Liver (tissue), 9 donors: ENCODE data around the gene PLCB3. TPM values are rescaled to one million over a fixed set of nuclear protein-coding genes. Genes with fewer than 3 reads are reported as not detected.

ENCODE experiments used
- DNase-seq: peaks from one replicate; pipeline ENCODE4 v3.0.0-alpha.2; 2017; ENCODE audit warnings: low spot score
- H3K27ac ChIP-seq, 2 donors: one replicate each; pipeline ENCODE4 v1.7.0; 2013; ENCODE audit warnings: inconsistent platforms in 2 of 2, low read length in 2 of 2, control low read depth in 1 of 2, low read depth in 1 of 2, mild to moderate bottlenecking in 1 of 2
- H3K27me3 ChIP-seq, 4 donors: one replicate each; pipeline versions ENCODE4 v1.6.1 to v1.7.0; 2013; ENCODE audit warnings: low read length in 3 of 4, inconsistent platforms in 1 of 4, mild to moderate bottlenecking in 1 of 4, moderate library complexity in 1 of 4; ENCODE audit not compliant: control insufficient read depth in 4 of 4, insufficient read depth in 4 of 4
- H3K36me3 ChIP-seq, 4 donors: one replicate each; pipeline versions ENCODE4 v1.6.1 to v1.7.0; 2013; ENCODE audit warnings: low read length in 3 of 4, mild to moderate bottlenecking in 3 of 4, low read depth in 1 of 4, moderate library complexity in 1 of 4; ENCODE audit not compliant: control insufficient read depth in 4 of 4, insufficient read depth in 3 of 4
- H3K4me1 ChIP-seq, 4 donors: one replicate each; pipeline versions ENCODE4 v1.6.1 to v1.7.0; 2013; ENCODE audit warnings: low read length in 3 of 4, mild to moderate bottlenecking in 3 of 4, moderate library complexity in 1 of 4; ENCODE audit not compliant: control insufficient read depth in 4 of 4, insufficient read depth in 4 of 4
- H3K4me3 ChIP-seq, 3 donors: one replicate each; pipeline versions ENCODE4 v1.6.1 to v1.7.0; 2013; ENCODE audit warnings: low read length in 3 of 3, control low read depth in 1 of 3, low read depth in 1 of 3, mild to moderate bottlenecking in 1 of 3
- H3K9ac ChIP-seq, 2 donors: one replicate each; pipeline ENCODE4 v1.7.0; 2013; ENCODE audit warnings: low read length in 2 of 2, mild to moderate bottlenecking in 2 of 2, moderate library complexity in 2 of 2, control low read depth in 1 of 2, low read depth in 1 of 2
- H3K9me3 ChIP-seq, 4 donors: one replicate each; pipeline versions ENCODE4 v1.6.1 to v1.7.0; 2013; ENCODE audit warnings: low read length in 3 of 4; ENCODE audit not compliant: control insufficient read depth in 4 of 4
- ATF3 ChIP-seq: IDR thresholded peaks from 2 replicates; pipeline ENCODE4 v1.6.1; 2016; ENCODE audit warnings: antibody characterized with exemption
- CTCF ChIP-seq: fragments of 150-350 bp; IDR thresholded peaks from 2 replicates; pipeline ENCODE4 v1.5.1; 2017; ENCODE audit warnings: improper control_type of control experiment, low read depth, low read length; ENCODE audit not compliant: missing input control
- EGR1 ChIP-seq, 2 donors: IDR thresholded peaks; 2 replicates each; pipeline ENCODE4 v1.6.1; 2016 to 2018; ENCODE audit warnings: antibody characterized with exemption in 2 of 2, low read depth in 2 of 2
- FOXA1 ChIP-seq: IDR thresholded peaks from 2 replicates; pipeline ENCODE4 v1.6.1; 2016; ENCODE audit warnings: antibody characterized with exemption
- FOXA2 ChIP-seq: IDR thresholded peaks from 2 replicates; pipeline ENCODE4 v1.6.1; 2016; ENCODE audit warnings: antibody characterized with exemption
- GABPA ChIP-seq, 2 donors: IDR thresholded peaks in 1 of 2; conservative IDR thresholded peaks in 1 of 2; 2 replicates each; pipeline ENCODE4 v1.6.1; 2016; ENCODE audit warnings: antibody characterized with exemption in 2 of 2, mild to moderate bottlenecking in 1 of 2, moderate library complexity in 1 of 2
- HNF4A ChIP-seq, 2 donors: conservative IDR thresholded peaks; 2 replicates each; pipeline ENCODE4 v1.6.1; 2016; ENCODE audit warnings: antibody characterized with exemption in 2 of 2, mild to moderate bottlenecking in 2 of 2
- HNF4G ChIP-seq: IDR thresholded peaks from 2 replicates; pipeline ENCODE4 v1.6.1; 2016; ENCODE audit warnings: antibody characterized with exemption
- JUND ChIP-seq, 2 donors: IDR thresholded peaks; 2 replicates each; pipeline ENCODE4 v1.6.1; 2016; ENCODE audit warnings: antibody characterized with exemption in 2 of 2
- NR2F2 ChIP-seq: IDR thresholded peaks from 2 replicates; pipeline ENCODE4 v1.6.1; 2016; ENCODE audit warnings: antibody characterized with exemption
- RAD21 ChIP-seq, 2 donors: IDR thresholded peaks; 2 replicates each; pipeline ENCODE4 v1.6.1; 2016; ENCODE audit warnings: antibody characterized with exemption in 2 of 2, mild to moderate bottlenecking in 2 of 2
- REST ChIP-seq: IDR thresholded peaks from 2 replicates; pipeline ENCODE4 v1.6.1; 2016; ENCODE audit warnings: antibody characterized with exemption, mild to moderate bottlenecking
- RXRA ChIP-seq, 2 donors: IDR thresholded peaks; 2 replicates each; pipeline ENCODE4 v1.6.1; 2017 to 2018; ENCODE audit warnings: antibody characterized with exemption in 2 of 2, mild to moderate bottlenecking in 1 of 2
- SP1 ChIP-seq: IDR thresholded peaks from 2 replicates; pipeline ENCODE4 v1.6.1; 2018; ENCODE audit warnings: antibody characterized with exemption, mild to moderate bottlenecking
- TAF1 ChIP-seq: conservative IDR thresholded peaks from 2 replicates; pipeline ENCODE4 v1.6.1; 2016; ENCODE audit warnings: antibody characterized with exemption, mild to moderate bottlenecking
- YY1 ChIP-seq: IDR thresholded peaks from 2 replicates; pipeline ENCODE4 v1.6.1; 2016; ENCODE audit warnings: antibody characterized with exemption, mild to moderate bottlenecking
- ZBTB33 ChIP-seq: IDR thresholded peaks from 2 replicates; pipeline ENCODE4 v1.6.1; 2016; ENCODE audit warnings: antibody characterized with exemption
- WGBS: extraction: QIAGEN DNeasy Blood & Tissue Kit; methylation state at CpG from one replicate; pipeline ENCODE4 v1.1.7; 2013; 5-methylcytosine and 5-hydroxymethylcytosine counted together
- polyA plus RNA-seq, 2 donors: library from polyadenylated mRNA; stranded (reverse) in 1 of 2; unstranded in 1 of 2; fragments of 200-250 nt in 1 of 2; fragments of >200 nt in 1 of 2; fragmentation: Nextera tagmentation in 1 of 2; extraction: Ambion mirVana in 1 of 2; gene quantifications; one replicate each; pipeline versions ENCODE4 v1.2.1 to v1.2.3, GENCODE V29; 2013 to 2015
- total RNA-seq, 2 donors: library from RNA; depleted of rRNA; stranded (reverse); fragments of >200 nt; gene quantifications; one replicate each; pipeline ENCODE4 v1.2.3, GENCODE V29; 2014
- TF ChIP-seq, protein P1 (sequence below): IDR thresholded peaks from 2 replicates; pipeline ENCODE4 v1.6.1; 2016; ENCODE audit warnings: antibody characterized with exemption
- donor health status: healthy.
- donor health status: healthy.
- donor health status: healthy.
- donor health status: healthy.
- donor health status: healthy.

PLCB3 gene
- total and polyA plus RNA-seq, 4 donors: 0.79 to 8.5 (median 5.4) TPM

- no peak overlapping the region for H3K4me3 ChIP-seq
- no peak for DNase-seq
- no peak overlapping the region for H3K9ac ChIP-seq
- no peak overlapping the region for H3K27ac ChIP-seq
- peaks cover 0 to 12% (median 3%) of the 10 kb centered on the region in 4 donors for H3K36me3 ChIP-seq
- H3K9me3 ChIP-seq: no peaks in the 10 kb centered on the region
- TF ChIP-seq ZBTB33 (no peak), YY1 (no peak), RAD21 (IDR thresholded peaks at IDR 0.05) (no peak), REST (no peak), ATF3 (no peak), FOXA2 (no peak), NR2F2 (no peak), SP1 (no peak), JUND (IDR thresholded peaks at IDR 0.05) (no peak), RXRA (IDR thresholded peaks at IDR 0.05) (no peak), TAF1 (no peak), FOXA1 (no peak), EGR1 (IDR thresholded peaks at IDR 0.05; ENCODE audit: low read depth in 2 of 2) (no peak), HNF4G (no peak), GABPA (IDR thresholded peaks at IDR 0.05 in 1 of 2, conservative IDR thresholded peaks at IDR 0.05 in 1 of 2) (no peak), CTCF (no peak), HNF4A (conservative IDR thresholded peaks at IDR 0.05) (no peak)
- TF ChIP-seq, protein P1, sequence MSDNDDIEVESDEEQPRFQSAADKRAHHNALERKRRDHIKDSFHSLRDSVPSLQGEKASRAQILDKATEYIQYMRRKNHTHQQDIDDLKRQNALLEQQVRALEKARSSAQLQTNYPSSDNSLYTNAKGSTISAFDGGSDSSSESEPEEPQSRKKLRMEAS: no peak
- no peaks in the 10 kb centered on the region for H3K27me3 ChIP-seq
- peaks cover 0 to 9% (median 8%) of the 10 kb centered on the region in 4 donors for H3K4me1 ChIP-seq
- 91% methylated on average over 15 of the region's 15 CpGs for WGBS
Observed at GRCh38 chr11:64256300-64256699, 5.0 kb downstream of the PLCB3 start.
